Measurements from ENCODE around the gene RELCH.

The RELCH gene

GRCh38 chr18:62332964-62333695, 146.1 kb downstream of the RELCH start:
- no peaks in the 10 kb centered on the region for H3K36me3 ChIP-seq (ENCODE audit: control insufficient read depth in 5 of 5, insufficient read depth in 5 of 5, low read length in 5 of 5)
- no peak overlapping the region for H3K4me3 ChIP-seq (ENCODE audit: low read depth in 1 of 5, low read length in 5 of 5)
- H3K27ac ChIP-seq (ENCODE audit: low read depth, low read length) = no peak overlapping the region
- no peak overlapping the region for H3K9ac ChIP-seq (ENCODE audit: low read length in 5 of 5)
- no peaks in the 10 kb centered on the region for H3K9me3 ChIP-seq (ENCODE audit: control insufficient read depth in 5 of 5, low read length in 5 of 5)
- peaks cover 7 to 27% (median 15%) of the 10 kb centered on the region in 5 donors for H3K27me3 ChIP-seq (ENCODE audit: control insufficient read depth in 5 of 5, insufficient read depth in 4 of 5, low read length in 5 of 5)
- H3K4me1 ChIP-seq (ENCODE audit: control insufficient read depth in 5 of 5, insufficient read depth in 5 of 5, low read length in 5 of 5) = peaks cover 0 to 30% (median 3%) of the 10 kb centered on the region in 5 donors

- H3K9me3 ChIP-seq (ENCODE audit: control insufficient read depth in 5 of 5, low read length in 5 of 5) = no peaks in the 10 kb centered on the region
- H3K27ac ChIP-seq (ENCODE audit: low read depth, low read length) = no peak overlapping the region
- no peak overlapping the region for H3K4me3 ChIP-seq (ENCODE audit: low read depth in 1 of 5, low read length in 5 of 5)
- no peak overlapping the region for H3K9ac ChIP-seq (ENCODE audit: low read length in 5 of 5)
- H3K4me1 ChIP-seq (ENCODE audit: control insufficient read depth in 5 of 5, insufficient read depth in 5 of 5, low read length in 5 of 5) = peaks cover 0 to 29% (median 3%) of the 10 kb centered on the region in 5 donors
- H3K36me3 ChIP-seq (ENCODE audit: control insufficient read depth in 5 of 5, insufficient read depth in 5 of 5, low read length in 5 of 5) = no peaks in the 10 kb centered on the region
- H3K27me3 ChIP-seq (ENCODE audit: control insufficient read depth in 5 of 5, insufficient read depth in 4 of 5, low read length in 5 of 5) = peaks cover 5 to 24% (median 7%) of the 10 kb centered on the region in 5 donors
Observed at GRCh38 chr18:62334120-62334519, 147.1 kb downstream of the RELCH start.

GRCh38 chr18:62335494-62335893, 148.4 kb downstream of the RELCH start:
- Histone ChIP-seq H3K4me3 (ENCODE audit: low read depth in 1 of 5, low read length in 5 of 5) (no peak overlapping the region), H3K9me3 (ENCODE audit: control insufficient read depth in 5 of 5, low read length in 5 of 5) (no peaks in the 10 kb centered on the region), H3K27me3 (ENCODE audit: control insufficient read depth in 5 of 5, insufficient read depth in 4 of 5, low read length in 5 of 5) (peaks cover 0 to 10% (median 6%) of the 10 kb centered on the region in 5 donors), H3K27ac (ENCODE audit: low read depth, low read length) (no peak overlapping the region), H3K36me3 (ENCODE audit: control insufficient read depth in 5 of 5, insufficient read depth in 5 of 5, low read length in 5 of 5) (no peaks in the 10 kb centered on the region), H3K4me1 (ENCODE audit: control insufficient read depth in 5 of 5, insufficient read depth in 5 of 5, low read length in 5 of 5) (peaks cover 0 to 19% (median 3%) of the 10 kb centered on the region in 5 donors), H3K9ac (ENCODE audit: low read length in 5 of 5) (no peak overlapping the region)

GRCh38 chr18:62336618-62337017, 149.6 kb downstream of the RELCH start:
- no peak overlapping the region for H3K27ac ChIP-seq (ENCODE audit: low read depth, low read length)
- H3K4me1 ChIP-seq (ENCODE audit: control insufficient read depth in 5 of 5, insufficient read depth in 5 of 5, low read length in 5 of 5) = peaks cover 0 to 12% (median 3%) of the 10 kb centered on the region in 5 donors
- no peak overlapping the region for H3K4me3 ChIP-seq (ENCODE audit: low read depth in 1 of 5, low read length in 5 of 5)
- no peaks in the 10 kb centered on the region for H3K9me3 ChIP-seq (ENCODE audit: control insufficient read depth in 5 of 5, low read length in 5 of 5)
- peaks cover 0 to 4% (median 4%) of the 10 kb centered on the region in 5 donors for H3K27me3 ChIP-seq (ENCODE audit: control insufficient read depth in 5 of 5, insufficient read depth in 4 of 5, low read length in 5 of 5)
- H3K36me3 ChIP-seq (ENCODE audit: control insufficient read depth in 5 of 5, insufficient read depth in 5 of 5, low read length in 5 of 5) = no peaks in the 10 kb centered on the region
- H3K9ac ChIP-seq (ENCODE audit: low read length in 5 of 5) = no peak overlapping the region

- no peaks in the 10 kb centered on the region for H3K36me3 ChIP-seq (ENCODE audit: control insufficient read depth in 5 of 5, insufficient read depth in 5 of 5, low read length in 5 of 5)
- H3K9ac ChIP-seq (ENCODE audit: low read length in 5 of 5) = no peak overlapping the region
- H3K27me3 ChIP-seq (ENCODE audit: control insufficient read depth in 5 of 5, insufficient read depth in 4 of 5, low read length in 5 of 5) = peaks cover 0 to 4% (median 3%) of the 10 kb centered on the region in 5 donors
- H3K4me3 ChIP-seq (ENCODE audit: low read depth in 1 of 5, low read length in 5 of 5) = no peak overlapping the region
- H3K4me1 ChIP-seq (ENCODE audit: control insufficient read depth in 5 of 5, insufficient read depth in 5 of 5, low read length in 5 of 5) = peaks cover 0 to 12% (median 3%) of the 10 kb centered on the region in 5 donors
- H3K9me3 ChIP-seq (ENCODE audit: control insufficient read depth in 5 of 5, low read length in 5 of 5) = no peaks in the 10 kb centered on the region
- no peak overlapping the region for H3K27ac ChIP-seq (ENCODE audit: low read depth, low read length)
Observed at GRCh38 chr18:62337336-62337735, 150.3 kb downstream of the RELCH start.

GRCh38 chr18:62338446-62339105, 151.5 kb downstream of the RELCH start:
- Histone ChIP-seq H3K27me3 (ENCODE audit: control insufficient read depth in 5 of 5, insufficient read depth in 4 of 5, low read length in 5 of 5) (peaks cover 0 to 4% (median 3%) of the 10 kb centered on the region in 5 donors), H3K27ac (ENCODE audit: low read depth, low read length) (no peak overlapping the region), H3K4me1 (ENCODE audit: control insufficient read depth in 5 of 5, insufficient read depth in 5 of 5, low read length in 5 of 5) (peaks cover 0 to 8% (median 3%) of the 10 kb centered on the region in 5 donors), H3K36me3 (ENCODE audit: control insufficient read depth in 5 of 5, insufficient read depth in 5 of 5, low read length in 5 of 5) (no peaks in the 10 kb centered on the region), H3K9ac (ENCODE audit: low read length in 5 of 5) (no peak overlapping the region), H3K9me3 (ENCODE audit: control insufficient read depth in 5 of 5, low read length in 5 of 5) (no peaks in the 10 kb centered on the region), H3K4me3 (ENCODE audit: low read depth in 1 of 5, low read length in 5 of 5) (no peak overlapping the region)

- Histone ChIP-seq H3K27me3 (ENCODE audit: control insufficient read depth in 5 of 5, insufficient read depth in 4 of 5, low read length in 5 of 5) (peaks cover 0 to 3% (median 2%) of the 10 kb centered on the region in 5 donors), H3K27ac (ENCODE audit: low read depth, low read length) (no peak overlapping the region)
Observed at GRCh38 chr18:62339106-62339988, 152.3 kb downstream of the RELCH start.

GRCh38 chr18:62340996-62341395, 153.9 kb downstream of the RELCH start:
- no peaks in the 10 kb centered on the region for H3K36me3 ChIP-seq (ENCODE audit: control insufficient read depth in 5 of 5, insufficient read depth in 5 of 5, low read length in 5 of 5)
- H3K27me3 ChIP-seq (ENCODE audit: control insufficient read depth in 5 of 5, insufficient read depth in 4 of 5, low read length in 5 of 5) = peaks cover 0 to 3% (median 2%) of the 10 kb centered on the region in 5 donors

More at GRCh38 chr18:62339106-62339988, 152.3 kb downstream of the RELCH start:
- H3K9me3 ChIP-seq (ENCODE audit: control insufficient read depth in 5 of 5, low read length in 5 of 5) = no peaks in the 10 kb centered on the region
- peaks cover 0 to 8% (median 3%) of the 10 kb centered on the region in 5 donors for H3K4me1 ChIP-seq (ENCODE audit: control insufficient read depth in 5 of 5, insufficient read depth in 5 of 5, low read length in 5 of 5)
- no peaks in the 10 kb centered on the region for H3K36me3 ChIP-seq (ENCODE audit: control insufficient read depth in 5 of 5, insufficient read depth in 5 of 5, low read length in 5 of 5)
- no peak overlapping the region for H3K4me3 ChIP-seq (ENCODE audit: low read depth in 1 of 5, low read length in 5 of 5)
- no peak overlapping the region for H3K9ac ChIP-seq (ENCODE audit: low read length in 5 of 5)

GRCh38 chr18:62341473-62341872, 154.4 kb downstream of the RELCH start:
- Histone ChIP-seq H3K4me3 (ENCODE audit: low read depth in 1 of 5, low read length in 5 of 5) (no peak overlapping the region), H3K4me1 (ENCODE audit: control insufficient read depth in 5 of 5, insufficient read depth in 5 of 5, low read length in 5 of 5) (peaks cover 0 to 8% (median 0%) of the 10 kb centered on the region in 5 donors), H3K36me3 (ENCODE audit: control insufficient read depth in 5 of 5, insufficient read depth in 5 of 5, low read length in 5 of 5) (no peaks in the 10 kb centered on the region), H3K9ac (ENCODE audit: low read length in 5 of 5) (no peak overlapping the region), H3K27ac (ENCODE audit: low read depth, low read length) (no peak overlapping the region), H3K9me3 (ENCODE audit: control insufficient read depth in 5 of 5, low read length in 5 of 5) (no peaks in the 10 kb centered on the region), H3K27me3 (ENCODE audit: control insufficient read depth in 5 of 5, insufficient read depth in 4 of 5, low read length in 5 of 5) (peaks cover 0 to 6% (median 2%) of the 10 kb centered on the region in 5 donors)

More at GRCh38 chr18:62340996-62341395, 153.9 kb downstream of the RELCH start:
- H3K27ac ChIP-seq (ENCODE audit: low read depth, low read length) = no peak overlapping the region
- no peak overlapping the region for H3K9ac ChIP-seq (ENCODE audit: low read length in 5 of 5)
- H3K9me3 ChIP-seq (ENCODE audit: control insufficient read depth in 5 of 5, low read length in 5 of 5) = no peaks in the 10 kb centered on the region
- no peak overlapping the region for H3K4me3 ChIP-seq (ENCODE audit: low read depth in 1 of 5, low read length in 5 of 5)
- peaks cover 0 to 8% (median 0%) of the 10 kb centered on the region in 5 donors for H3K4me1 ChIP-seq (ENCODE audit: control insufficient read depth in 5 of 5, insufficient read depth in 5 of 5, low read length in 5 of 5)
